Measurements from ENCODE around the gene PPEF1. TPM values are rescaled to one million over a fixed set of nuclear protein-coding genes. Genes with fewer than 3 reads are reported as not detected.

The PPEF1 gene
- total and polyA plus RNA-seq, 2 of the 8 experiments (the other 6 are each of a cell fraction or from before 2014, with no cell fraction given): 0.08 to 0.30 TPM

GRCh38 chrX:18855919-18856644 lies 148.6 kb downstream of the PPEF1 start:
- H2BK12ac ChIP-seq (ENCODE audit: low read depth, low read length): no peak overlapping the region
- no peak overlapping the region for H2BK120ac ChIP-seq (replicated peaks; ENCODE audit: low read depth, low read length)
- CTCF ChIA-PET (ENCODE audit: partially characterized antibody): interaction anchor here (1.3 kb wide), 1 partner anchor 180 kb away, joined by 3 read pairs; no protein-coding TSS in a partner anchor
- H2BK15ac ChIP-seq (ENCODE audit: low read length): no peak overlapping the region
- H2BK20ac ChIP-seq (ENCODE audit: low read length): no peak overlapping the region
- no peak overlapping the region for H3K56ac ChIP-seq (replicated peaks; ENCODE audit: insufficient read length, low read depth, low read length)
- no peak overlapping the region for H3K4me3 ChIP-seq (ENCODE audit: extremely low read depth in 1 of 4, insufficient read depth in 2 of 4, low read depth in 3 of 4, low read length in 4 of 4)
- FAIRE-seq (no peak), DNase-seq (ENCODE audit: low read depth in 1 of 2, low spot score in 2 of 2) (no peak)
- H4K5ac ChIP-seq (ENCODE audit: insufficient read length, low read depth, low read length): no peak overlapping the region
- POLR2A ChIA-PET (ENCODE audit: partially characterized antibody): no interaction called here
- no peaks in the 10 kb centered on the region for H3K27me3 ChIP-seq (replicated peaks in 1 of 4; ENCODE audit: control insufficient read depth in 3 of 4, extremely low read depth in 1 of 4, insufficient read depth in 3 of 4, low read length in 3 of 4)
- H3K14ac ChIP-seq (ENCODE audit: insufficient read length): no peak overlapping the region
- no peak overlapping the region for H3K18ac ChIP-seq (ENCODE audit: extremely low read depth, low read length)
- H4K91ac ChIP-seq (replicated peaks; ENCODE audit: insufficient read length, low read length): no peak overlapping the region
- TF ChIP-seq SP2 (IDR thresholded peaks at IDR 0.05; ENCODE audit: low read length) (no peak), JUND (IDR thresholded peaks at IDR 0.05; ENCODE audit: low read length) (no peak), EGR1 (IDR thresholded peaks at IDR 0.05; ENCODE audit: borderline replicate concordance, low read depth, low read length) (no peak), KDM1A (IDR thresholded peaks at IDR 0.05; ENCODE audit: borderline replicate concordance, low read length) (no peak)
- H2AK5ac ChIP-seq (ENCODE audit: low read depth, low read length): no peak overlapping the region
- no CpG with 5 or more reads among the region's 1 CpG for WGBS, 2 experiments (ENCODE audit: extremely low coverage in 1 of 2, insufficient coverage in 1 of 2, insufficient read length in 1 of 2, insufficient replicate concordance in 2 of 2, low coverage in 1 of 2, low lambda C conversion rate in 2 of 2, missing lambda C conversion rate in 1 of 2)
- no peaks in the 10 kb centered on the region for H4K20me1 ChIP-seq (replicated peaks in 1 of 2; ENCODE audit: control insufficient read depth in 1 of 2, insufficient read depth in 2 of 2, low read length in 2 of 2)
- H2AFZ ChIP-seq (ENCODE audit: low read length): no peak overlapping the region
- H3K9ac ChIP-seq (replicated peaks in 1 of 4; ENCODE audit: extremely low read depth in 1 of 4, low read depth in 3 of 4, low read length in 3 of 4): no peak overlapping the region
- H3K79me2 ChIP-seq (ENCODE audit: control insufficient read depth in 1 of 2, insufficient read depth in 2 of 2, low read length in 2 of 2): no peaks in the 10 kb centered on the region
- H3K36me3 ChIP-seq (ENCODE audit: control insufficient read depth in 2 of 4, insufficient read depth in 4 of 4, low read length in 3 of 4): no peaks in the 10 kb centered on the region
- no peak overlapping the region for H2BK5ac ChIP-seq (ENCODE audit: low read depth, low read length)
- no peaks in the 10 kb centered on the region for H3K79me1 ChIP-seq (ENCODE audit: low read depth, low read length)
- no peak overlapping the region for H3K27ac ChIP-seq (ENCODE audit: low read depth, low read length)
- H3K9me3 ChIP-seq (ENCODE audit: insufficient read depth in 2 of 2, low read depth in 1 of 2, low read length in 1 of 2): no peaks in the 10 kb centered on the region
- no peaks in the 10 kb centered on the region for H3K23me2 ChIP-seq (ENCODE audit: low read depth, low read length)
- H4K8ac ChIP-seq (ENCODE audit: extremely low read depth, insufficient read depth, low read length): no peak overlapping the region
- no peak overlapping the region for H3K23ac ChIP-seq (ENCODE audit: insufficient read length)
- no peaks in the 10 kb centered on the region for H3K4me1 ChIP-seq (replicated peaks in 1 of 4; ENCODE audit: control insufficient read depth in 3 of 4, insufficient read depth in 4 of 4, low read length in 3 of 4)
- no peak overlapping the region for H3K4me2 ChIP-seq (ENCODE audit: insufficient read depth in 1 of 2, low read depth in 2 of 2, low read length in 2 of 2)
- H3K4ac ChIP-seq (replicated peaks; ENCODE audit: insufficient read length, low read depth, low read length): no peak overlapping the region

Measured in H1 (cell line).